Activated CD8-positive, alpha-beta memory T cell treated with anti-CD3 and anti-CD28 coated beads, Interleukin-2, amount 50 U/mL, for 1 hour (primary cell): Measurements from ENCODE around the gene CAMTA2.

Experiments used
- DNase-seq: peaks from one replicate; pipeline ENCODE4 v3.0.0-alpha.2; 2020; ENCODE audit errors: extremely low read depth

The CAMTA2 gene

DNA sequence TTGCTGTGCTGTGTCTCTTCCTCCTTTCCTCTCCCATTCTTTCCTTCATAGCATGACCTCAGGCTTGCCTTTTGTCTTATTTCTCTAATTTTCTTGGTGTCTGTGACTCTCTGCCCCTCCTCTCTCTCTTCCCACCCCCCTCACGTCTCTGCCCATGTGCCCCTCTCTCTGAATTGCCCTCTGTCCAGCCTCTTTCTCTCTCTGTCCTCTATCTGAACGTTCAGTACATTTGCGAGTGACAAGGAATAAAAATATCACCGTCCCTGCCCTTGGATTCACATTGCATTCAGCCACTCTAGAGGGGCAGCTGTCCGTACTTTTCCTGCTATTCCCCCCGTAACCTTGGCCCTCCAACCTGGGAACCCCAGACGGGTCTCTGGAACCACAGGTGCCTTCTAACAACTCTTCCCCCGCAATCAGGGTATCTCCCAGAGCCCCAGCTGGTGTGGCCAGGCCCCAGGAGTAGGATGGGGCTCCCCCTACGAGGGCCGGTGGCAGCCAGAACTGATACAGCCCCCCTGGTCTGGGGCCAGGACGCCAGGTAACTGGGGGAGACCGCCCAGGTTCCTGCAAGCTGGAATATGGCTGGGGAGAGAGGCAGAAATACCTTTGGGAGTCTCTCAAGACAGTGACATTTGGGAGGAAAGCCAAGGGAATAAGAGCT, 12.1 kb upstream of the CAMTA2 start:
- no peak for DNase-seq

DNA sequence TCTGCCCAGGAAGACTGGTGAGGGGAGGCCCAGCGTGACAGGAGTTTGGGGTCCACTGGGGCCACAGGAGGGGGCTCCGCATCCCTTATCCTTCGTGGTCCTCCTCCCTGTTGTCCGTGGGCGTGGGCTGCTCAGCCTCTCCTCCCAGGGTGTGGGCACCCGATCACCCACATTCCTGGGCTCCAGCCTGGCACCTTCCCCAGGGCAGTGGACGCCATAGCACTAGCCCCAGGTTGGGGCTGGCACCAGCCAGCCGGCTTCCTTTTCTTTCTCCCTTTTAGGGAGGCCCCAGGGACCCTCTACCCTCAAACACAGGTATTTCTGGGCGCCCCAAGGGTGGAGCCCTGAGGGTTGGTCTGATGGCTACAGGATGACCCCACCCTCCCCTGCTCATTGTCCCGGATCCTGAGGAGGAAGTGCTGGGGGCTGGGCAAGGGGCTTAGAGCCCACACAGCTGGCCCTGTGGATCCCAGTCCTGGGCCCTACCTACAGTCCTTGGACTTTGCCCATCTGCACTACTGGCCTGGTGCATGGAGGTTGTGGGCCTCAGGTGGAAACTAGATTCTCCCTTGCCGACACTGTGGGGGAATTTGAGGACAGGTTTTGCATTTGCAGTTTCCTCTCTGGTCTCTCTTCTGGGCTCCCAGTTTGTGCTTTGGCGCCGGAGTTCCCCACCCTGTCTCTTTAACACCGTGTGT, 11.4 kb upstream of the CAMTA2 start:
- no peak for DNase-seq

DNA sequence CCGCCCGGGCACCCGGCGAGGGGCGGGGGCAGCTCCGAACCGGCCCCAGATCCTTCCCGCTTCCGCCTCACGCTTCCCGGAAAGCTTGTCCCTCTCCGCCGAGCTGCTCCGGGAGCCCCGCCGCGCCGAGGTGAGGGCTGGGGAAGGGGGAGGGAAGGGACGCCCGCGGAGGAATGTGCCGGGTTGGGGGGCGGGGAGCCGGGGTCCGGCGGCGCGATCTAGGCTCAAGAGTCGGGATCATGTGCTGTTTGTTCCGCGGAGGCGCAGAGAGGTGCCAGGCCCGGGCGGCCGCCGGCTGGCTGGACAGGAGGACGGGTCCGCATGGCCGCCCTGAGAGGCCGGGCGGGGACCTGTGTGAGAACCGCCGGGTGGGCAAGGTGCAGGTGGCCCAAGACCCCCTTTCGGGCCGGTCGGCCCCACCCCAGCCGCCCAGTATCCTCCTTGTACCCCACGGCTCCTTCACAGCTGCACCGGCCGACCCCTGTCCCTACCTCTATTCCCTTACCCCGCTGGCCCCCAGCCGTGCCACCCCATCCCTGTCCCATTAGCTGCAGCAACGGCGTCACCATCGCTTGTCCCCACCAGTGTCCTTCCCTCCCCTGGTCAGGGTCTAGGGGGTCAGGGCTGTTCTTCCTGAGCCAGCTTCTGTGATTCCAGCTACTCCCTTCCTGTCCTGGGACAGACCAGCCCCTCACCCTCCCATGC, 10.7 kb upstream of the CAMTA2 start:
- no peak for DNase-seq

DNA sequence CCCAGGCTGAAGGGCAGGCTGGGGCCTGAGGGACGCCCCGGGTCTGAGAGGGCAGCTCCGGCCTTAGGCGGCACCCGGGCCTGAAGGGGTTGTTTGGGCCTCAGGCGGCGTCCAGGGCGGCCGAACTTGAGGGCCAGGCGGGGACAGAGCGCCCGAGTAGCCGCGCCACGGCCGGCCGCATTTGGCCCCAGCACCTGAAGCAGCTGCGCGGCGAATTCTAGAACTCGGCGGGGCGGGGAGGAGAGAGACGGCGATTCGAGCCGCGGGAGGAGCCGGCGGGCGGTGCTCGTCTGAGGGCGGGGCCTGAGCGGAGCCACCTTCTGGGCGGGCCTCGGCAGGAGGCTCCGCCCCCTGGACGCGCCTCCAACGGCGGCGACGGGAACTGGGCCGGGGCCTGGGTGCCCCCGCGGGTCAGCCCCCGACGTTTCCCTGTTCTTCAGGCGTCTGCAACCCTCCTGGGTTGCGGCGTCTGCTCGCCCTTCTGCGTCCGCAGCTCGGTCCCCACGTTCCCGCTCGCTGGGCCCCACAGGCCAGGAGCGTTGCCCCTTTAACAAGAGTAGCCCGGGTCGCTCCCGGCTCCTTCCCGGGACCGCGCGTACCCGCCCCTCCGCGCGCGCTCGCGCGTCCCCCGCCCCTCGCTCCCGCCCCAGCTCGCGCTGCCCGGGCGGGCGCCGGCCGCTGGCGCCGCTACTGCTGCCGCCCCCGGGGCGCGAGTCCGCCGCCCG, 10.0 kb upstream of the CAMTA2 start, which contains the start of the genes INCA1 and KIF1C:
INCA1 (minus strand) TSS at position 221 of the 725 bp plus-strand sequence. CDS start 3,085 bp downstream, outside the sequence.
KIF1C (plus strand) TSS at position 649 of the 725 bp plus-strand sequence. CDS start 2,297 bp downstream, outside the sequence.
- DNase-seq = peak; percentile 64

DNA sequence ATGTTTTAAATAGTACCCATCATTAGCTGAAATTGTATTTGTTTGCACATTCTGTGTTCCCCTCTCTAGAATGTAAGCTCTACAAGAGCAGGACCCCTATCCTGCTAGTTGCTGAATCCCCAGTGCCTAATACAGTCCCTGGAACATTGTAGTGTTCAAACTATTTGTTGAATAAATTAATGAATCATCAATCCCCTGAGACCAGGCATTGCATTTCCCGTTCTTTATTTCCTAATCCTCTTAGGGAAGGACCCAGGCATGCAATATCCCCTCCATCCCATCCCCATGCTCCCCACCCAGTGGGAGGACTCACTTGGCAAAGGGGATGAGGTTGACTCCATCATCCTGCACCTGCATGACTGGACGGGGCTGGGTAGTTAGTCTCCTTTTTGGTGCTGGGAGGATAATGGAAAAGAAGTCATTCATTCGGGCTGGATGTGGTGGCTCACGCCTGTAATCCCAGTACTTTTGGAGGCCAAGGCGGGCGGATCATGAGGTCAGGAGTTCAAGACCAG, 6.7 kb upstream of the CAMTA2 start:
- no peak for DNase-seq

DNA sequence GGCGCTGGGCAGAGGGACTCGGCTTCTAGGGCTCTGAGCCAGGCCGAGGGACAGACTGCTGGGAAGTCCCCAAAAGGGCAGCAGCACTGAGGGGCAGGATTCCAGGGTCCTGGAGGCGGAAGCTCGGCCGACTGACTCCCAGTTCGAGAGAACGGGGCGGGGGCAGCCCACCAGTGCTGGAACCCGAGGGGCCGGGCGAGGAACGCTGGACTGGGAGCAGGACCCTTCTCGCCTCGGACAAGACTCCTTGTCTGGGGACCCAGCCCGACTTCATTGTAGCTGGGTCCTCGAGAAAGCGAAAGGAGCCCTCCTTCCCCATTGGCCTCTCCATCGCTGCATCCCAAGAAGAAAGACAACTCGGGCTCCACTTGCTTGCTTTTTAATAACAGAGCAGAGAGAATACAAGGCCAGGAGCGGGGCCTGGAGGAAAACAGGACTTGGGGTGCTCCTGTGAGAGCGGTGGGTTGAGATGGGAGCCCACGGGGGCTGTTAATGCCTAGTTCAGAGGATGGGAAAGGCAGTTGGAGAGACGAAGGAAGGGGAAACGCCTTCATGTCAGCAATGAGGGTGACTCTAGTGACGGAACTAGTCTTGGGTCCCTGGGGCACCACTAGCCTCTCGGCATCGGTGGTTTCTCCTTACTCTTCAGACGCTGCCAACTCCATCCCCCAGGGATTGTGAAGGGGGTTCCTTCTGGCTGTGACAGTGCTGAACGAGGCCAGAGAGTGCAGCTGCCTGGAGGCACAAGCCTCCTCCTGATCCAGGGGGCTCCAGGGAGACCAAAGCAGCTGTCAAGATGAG, 492 bp upstream of the CAMTA2 start:
- DNase-seq = no peak

DNA sequence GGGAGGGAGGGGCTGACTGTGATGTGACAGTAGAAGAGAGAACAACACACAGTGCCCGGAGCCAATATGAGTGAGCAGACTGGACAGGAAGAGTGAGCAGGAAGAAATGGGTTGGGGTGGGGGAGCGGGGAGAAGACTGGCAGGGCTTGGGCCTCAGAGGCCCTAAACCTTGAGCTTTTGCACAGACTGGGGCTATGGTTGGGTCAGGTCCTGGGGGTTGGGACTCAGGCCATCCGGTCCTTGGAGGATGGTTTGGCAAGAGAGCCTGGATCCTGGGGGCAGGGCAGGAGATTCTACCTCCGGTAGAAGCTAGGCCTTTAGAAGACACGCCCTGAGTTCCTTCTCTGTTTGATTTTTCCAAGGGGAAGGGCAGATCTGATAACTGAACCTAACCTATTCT, 1.1 kb downstream of the CAMTA2 start:
- no peak for DNase-seq

DNA sequence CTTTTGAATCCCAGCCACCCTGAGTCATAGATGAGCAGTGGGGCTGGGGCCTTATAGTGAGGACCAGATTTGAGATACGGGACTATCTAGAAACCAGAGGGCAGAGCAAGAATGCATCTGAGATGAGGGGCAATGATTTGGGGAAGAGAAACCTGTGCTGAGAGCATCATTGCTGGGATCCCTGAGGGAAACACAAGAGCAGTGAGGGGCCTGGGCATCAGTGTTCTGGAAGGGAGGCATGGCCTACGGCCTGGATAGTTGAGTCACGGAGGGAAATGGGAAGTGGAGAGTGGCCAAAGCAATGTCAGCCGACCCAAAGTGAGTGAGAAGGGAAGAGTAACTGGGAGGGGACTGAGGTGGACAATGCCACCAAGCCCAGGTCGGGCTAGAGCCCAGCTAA, 5.2 kb downstream of the CAMTA2 start:
- no peak for DNase-seq

DNA sequence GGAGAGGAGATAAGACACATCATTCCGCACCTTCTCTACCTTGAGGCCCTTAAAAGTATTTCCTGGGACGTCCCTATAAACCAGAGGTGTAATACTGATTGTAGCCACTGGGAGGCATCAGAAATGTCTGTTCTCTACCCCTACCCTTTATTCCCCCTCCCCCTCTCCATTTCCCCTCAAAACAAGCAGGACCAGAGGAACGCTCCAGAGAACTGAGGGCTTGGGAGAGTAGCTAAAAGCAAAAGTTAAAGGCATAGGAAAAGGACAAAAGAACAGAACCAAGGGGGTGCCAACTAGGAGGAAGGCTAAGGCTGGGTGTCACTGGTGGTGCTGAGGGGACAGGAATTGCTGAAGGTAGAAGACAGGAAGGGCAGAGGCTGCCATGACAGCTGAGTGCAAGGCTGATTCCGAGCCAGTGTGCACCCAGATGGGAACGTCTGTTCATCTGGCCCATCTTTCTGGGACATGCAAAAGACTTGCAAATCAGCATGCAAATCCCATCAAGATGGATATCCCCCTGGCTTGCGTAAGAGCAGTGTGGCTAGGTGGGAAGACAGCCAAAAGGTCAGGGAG, 6.7 kb downstream of the CAMTA2 start:
- no peak for DNase-seq

DNA sequence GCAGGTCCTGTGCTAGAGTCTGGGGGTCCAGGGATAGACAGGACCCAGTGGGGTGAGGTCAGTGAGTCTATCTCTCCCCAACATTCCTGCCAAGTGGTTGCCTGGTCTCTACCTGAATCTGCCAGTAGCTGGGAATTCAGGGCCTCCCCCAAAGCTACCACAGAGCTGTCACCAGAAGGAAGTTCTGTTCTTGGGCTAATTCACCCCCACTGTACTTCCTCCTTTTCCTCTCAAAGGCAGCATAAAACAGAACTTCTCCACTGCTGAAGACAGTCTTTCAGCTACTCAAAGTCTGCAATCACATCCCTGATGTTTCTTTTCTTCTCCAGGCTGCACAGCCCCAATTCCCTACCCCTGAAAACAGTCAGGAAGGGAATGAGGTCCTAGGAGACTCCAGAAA, 8.7 kb downstream of the CAMTA2 start:
- DNase-seq = no peak

DNA sequence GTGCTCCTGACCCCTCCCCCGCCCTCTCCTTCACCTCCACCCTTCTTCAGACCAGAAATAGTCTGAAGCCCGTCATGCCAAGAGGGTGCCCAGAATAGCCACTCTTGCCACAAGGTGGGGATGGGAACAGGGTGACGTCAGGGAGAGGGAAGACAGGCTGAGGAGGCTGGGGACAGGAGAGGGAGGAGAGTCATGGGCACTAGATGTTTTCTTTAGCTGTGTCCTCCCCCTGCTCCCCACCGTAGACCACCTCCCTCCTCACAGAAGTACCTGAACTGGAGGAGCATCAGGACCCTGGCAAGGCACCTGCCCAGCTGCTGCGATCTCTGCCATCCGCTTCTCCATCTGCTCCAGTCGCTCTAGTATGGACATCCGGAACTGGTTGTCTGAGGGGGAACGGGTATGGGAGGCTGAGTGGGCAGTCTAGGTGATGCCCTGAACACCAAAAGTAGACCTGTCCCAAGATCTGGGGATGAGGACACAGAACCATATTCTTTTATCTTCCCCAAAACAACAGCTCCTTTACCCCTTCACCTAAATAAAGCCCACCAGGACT, 13.3 kb downstream of the CAMTA2 start:
- no peak for DNase-seq

DNA sequence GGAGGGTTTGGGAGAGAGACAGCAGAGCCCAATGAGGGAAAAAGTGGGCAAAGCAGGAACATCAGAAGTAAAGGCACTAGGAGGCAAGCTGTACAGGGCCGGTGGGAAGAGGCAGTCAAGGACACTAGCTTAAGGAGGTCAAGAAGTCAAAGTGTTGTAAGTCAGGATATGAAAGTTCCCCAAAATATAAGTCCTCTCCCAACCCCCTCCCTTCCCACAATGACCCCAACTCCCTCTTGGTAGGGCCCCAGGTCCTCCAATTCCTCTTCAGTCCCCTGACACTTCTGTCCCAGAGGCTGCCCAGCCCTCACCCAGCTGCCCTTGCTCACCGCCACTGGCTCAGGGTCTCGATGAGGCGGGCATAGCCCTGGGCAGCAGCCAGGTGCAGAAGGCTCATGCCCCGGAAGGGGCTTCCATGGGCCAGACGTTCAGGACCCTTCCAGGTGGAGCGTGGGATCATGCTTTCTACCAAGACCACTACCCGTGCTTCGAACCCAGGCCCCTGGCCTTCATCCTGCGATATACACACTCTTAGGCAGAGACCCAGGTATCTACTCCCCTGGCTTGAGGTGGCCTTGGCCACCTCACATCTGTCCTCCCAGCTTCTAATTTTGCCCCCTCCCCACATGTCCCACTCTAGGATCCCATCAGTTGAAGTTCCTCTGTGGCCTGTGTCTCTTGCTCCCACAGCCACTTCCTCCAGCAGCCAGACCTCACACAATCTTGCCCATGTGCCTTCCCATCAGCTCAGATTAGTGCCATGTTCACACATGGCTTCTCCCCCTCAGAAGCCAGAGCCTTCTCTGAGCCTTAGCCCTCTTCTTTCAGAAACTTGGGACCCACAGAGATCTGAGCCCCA, 14.0 kb downstream of the CAMTA2 start:
- no peak for DNase-seq

DNA sequence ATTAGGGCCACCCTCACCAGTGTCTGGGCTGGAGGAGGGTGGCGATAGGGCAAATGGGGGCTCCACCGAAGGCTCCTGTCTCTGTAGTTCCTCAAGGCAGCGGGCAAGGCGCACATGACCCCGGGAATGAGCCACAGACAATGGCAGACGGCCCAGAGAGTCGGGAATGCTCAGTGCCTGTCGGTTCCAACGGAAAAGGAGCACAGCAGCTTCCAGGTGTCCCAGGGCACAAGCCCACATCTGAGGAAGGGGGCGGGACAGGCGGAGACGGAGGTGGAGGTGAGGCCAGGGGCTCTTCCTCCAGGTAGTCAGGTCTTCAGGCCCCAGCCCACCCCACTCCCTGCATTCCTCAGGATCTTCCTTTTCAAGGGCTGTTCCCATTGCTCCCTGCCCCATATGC, 14.7 kb downstream of the CAMTA2 start:
- no peak for DNase-seq

DNA sequence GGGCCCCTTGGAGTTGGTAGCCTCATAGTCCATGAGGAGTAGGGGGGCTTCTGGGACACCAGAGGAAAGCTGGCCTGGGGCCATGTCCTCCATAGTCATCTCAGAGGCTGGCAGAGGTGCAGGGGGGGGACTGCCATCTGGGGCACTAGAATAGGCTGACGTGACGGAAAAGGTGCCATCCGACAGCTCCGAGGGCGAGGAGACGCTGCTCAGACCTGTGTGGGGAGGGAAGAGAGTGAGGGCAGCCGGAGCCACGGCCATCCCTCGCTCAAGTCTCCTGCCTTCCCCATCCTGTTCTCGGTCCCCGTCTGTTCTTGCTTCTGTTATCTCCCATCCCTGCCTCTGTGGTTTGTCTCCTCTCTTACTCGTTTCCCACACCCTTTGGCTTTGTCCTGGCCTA, 15.2 kb downstream of the CAMTA2 start:
- no peak for DNase-seq

DNA sequence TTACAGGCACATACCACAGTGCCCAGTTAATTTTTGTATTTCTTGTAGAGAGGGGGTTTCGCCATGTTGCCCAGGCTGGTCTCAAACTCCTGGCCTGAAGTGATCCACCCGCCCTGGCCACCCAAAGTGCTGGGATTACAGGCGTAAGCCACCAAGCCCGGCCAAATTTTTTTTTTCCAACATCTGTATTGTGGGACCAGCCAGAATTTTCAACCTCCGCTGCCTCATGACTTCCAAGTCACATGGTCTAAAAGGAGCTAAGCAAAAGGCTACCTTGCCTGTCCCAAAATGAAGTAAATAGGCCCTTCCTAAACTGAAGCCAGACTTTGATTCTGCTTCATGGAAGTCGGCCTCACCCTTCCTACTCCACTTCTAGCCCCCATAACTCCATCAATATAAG, 15.6 kb downstream of the CAMTA2 start:
- no peak for DNase-seq

DNA sequence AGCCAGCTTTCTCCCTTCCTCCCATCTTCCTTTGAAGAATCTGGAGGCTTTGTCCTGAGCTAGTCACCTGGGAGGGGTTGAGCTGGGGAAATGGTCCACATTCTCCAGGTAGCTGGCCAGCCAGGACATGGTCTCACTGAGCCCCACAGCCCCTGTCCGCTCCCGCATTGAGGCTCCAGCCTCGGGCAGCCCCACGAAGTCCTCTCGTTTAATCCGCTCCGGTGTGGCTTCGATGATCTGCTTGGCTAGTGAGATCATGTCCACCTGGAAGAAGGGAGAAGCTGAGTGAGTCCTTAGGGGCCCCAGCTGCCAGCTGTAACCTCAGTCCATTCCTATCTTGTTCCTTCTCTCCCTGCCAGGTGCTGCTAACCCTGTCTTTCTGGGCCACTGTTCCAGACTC, 17.2 kb downstream of the CAMTA2 start:
- no peak for DNase-seq

DNA sequence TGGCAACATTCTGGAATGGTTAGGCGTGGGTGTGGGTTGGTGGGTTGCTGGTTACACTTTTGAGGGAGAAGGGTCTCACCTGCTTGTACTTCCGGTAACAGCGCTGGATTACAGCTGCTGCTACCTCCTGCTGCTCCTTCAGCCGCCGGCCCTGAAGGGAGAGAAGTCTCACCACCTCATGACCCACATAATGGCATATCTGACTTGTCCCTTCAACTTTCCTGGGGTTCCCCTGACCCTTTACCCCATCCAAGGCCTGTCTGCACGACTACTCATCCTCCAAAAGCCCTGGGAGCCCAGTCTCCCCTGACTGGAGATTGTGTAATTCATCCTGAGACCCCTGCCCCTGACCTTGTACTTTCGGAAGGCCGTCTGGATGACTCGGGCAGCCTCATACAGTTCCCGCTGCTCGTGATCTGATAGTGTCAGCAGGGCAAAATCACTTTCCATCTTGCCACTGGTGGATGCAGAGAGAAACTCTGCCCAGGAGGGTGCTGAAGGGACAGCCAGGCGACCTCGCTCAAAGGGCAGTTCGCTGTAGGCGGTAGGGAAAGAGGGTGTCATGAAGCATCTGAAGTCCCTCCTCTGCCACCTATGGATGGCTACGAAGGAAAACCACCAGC, 17.8 kb downstream of the CAMTA2 start:
- no peak for DNase-seq

DNA sequence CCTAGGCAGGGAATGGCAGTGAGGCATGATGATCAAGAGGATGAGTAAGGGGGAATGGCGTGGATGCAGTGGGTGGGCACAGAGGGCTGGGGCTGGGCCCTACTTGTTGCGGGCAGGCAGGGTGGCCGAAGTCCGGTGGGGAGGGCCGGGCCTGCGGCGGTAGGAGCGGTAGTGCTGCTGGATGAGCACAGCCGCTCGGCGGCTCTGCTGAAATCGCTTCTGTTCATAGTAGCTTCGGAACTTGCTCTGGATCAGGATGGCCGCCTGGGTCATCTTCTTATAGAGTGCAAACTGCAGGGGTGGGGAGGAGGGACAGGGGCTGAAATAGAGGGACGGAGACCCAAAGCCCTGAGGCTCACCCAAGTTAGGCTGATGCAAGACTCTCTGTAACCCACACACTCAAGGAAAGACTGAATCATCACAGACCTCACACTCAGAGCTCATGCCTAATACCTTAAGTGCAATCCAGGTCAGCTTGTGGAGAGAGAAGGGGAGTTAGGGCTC, 18.4 kb downstream of the CAMTA2 start:
- no peak for DNase-seq
